ENCODE data around the gene ZNF311.

ZNF311 gene

DNA sequence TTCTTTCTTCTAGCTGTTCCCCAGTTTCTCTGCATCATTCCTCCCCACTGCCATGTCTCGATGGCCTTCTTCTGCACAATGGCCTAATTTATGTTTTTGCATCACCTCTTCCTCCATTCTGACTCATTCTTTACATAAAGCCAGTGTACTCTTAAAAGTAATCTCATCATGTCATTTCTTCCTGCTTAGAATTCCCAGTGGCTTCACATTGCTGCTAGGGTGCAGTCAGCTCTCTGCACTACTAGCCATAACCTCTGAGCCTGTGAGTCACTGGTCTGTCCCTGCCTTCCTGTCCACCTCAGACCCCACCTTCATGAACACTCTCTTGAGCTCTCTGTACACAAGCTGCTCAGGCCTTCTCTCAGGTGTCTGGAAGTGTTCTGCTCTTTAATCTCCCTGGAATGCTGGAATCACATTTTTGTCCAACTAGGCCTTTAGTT, 57.3 kb downstream of the ZNF311 start:
- no peak for TF ChIP-seq CTCF (IDR thresholded peaks at IDR 0.05; ENCODE audit: poor library complexity, severe bottlenecking)
- peaks cover 15% of the 10 kb centered on the region for H3K4me1 ChIP-seq (ENCODE audit: insufficient read depth, poor library complexity, severe bottlenecking)
- peak; percentile 93 for ATAC-seq (ENCODE audit: low read depth)
- no peaks in the 10 kb centered on the region for H3K9me3 ChIP-seq (ENCODE audit: severe bottlenecking)
- H3K4me3 ChIP-seq (ENCODE audit: severe bottlenecking): no peak overlapping the region
- H3K27ac ChIP-seq (ENCODE audit: poor library complexity, severe bottlenecking): peak overlapping the region; percentile 80
- H3K27me3 ChIP-seq (ENCODE audit: insufficient read depth, poor library complexity, severe bottlenecking): no peaks in the 10 kb centered on the region
- no peaks in the 10 kb centered on the region for H3K36me3 ChIP-seq (ENCODE audit: low read depth)
- DNase-seq (ENCODE audit: low spot score): peak; percentile 80

DNA sequence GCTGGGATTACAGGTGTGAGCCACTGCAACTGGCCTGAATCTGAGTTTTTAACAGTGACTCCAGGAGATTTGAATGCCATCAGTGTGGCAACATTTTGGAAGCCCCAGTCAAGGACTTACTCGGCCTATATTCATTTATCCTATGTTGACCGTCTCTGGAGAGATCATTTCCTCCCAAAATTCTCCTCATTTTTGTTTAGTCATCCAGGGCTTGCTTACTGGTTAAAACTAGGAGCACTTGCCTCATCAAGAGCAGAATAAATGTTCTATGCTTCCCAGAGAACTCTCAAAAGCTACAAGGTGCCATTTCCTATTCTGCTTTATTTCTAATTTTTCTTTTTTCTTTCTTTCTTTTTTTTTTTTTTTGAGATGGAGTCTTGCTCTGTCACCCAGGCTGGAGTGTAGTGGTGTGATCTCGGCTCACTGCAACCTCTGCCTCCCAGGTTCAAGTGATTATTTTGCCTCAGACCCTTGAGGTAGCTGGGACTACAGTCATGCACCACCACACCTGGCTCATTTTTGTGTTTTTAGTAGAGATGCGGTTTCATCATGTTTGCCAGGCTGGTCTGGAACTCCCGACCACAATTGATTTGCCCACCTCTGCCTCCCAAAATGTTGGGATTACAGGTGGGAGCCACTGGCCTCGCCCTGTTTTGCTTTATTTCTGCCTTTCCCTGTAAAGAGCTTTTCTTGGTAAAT, 57.9 kb downstream of the ZNF311 start:
- Histone ChIP-seq H3K4me3 (ENCODE audit: severe bottlenecking) (no peak overlapping the region), H3K27me3 (ENCODE audit: insufficient read depth, poor library complexity, severe bottlenecking) (no peaks in the 10 kb centered on the region), H3K27ac (ENCODE audit: poor library complexity, severe bottlenecking) (peak overlapping the region; percentile 80), H3K36me3 (ENCODE audit: low read depth) (no peaks in the 10 kb centered on the region), H3K4me1 (ENCODE audit: insufficient read depth, poor library complexity, severe bottlenecking) (peaks cover 18% of the 10 kb centered on the region), H3K9me3 (ENCODE audit: severe bottlenecking) (no peaks in the 10 kb centered on the region)
- TF ChIP-seq CTCF (IDR thresholded peaks at IDR 0.05; ENCODE audit: poor library complexity, severe bottlenecking): no peak
- DNase-seq (ENCODE audit: low spot score): no peak
- no peak for ATAC-seq (ENCODE audit: low read depth)

GRCh38 chr6:28945349-28945748, 59.8 kb downstream of the ZNF311 start:
- H3K4me1 ChIP-seq (ENCODE audit: insufficient read depth, poor library complexity, severe bottlenecking): peaks cover 20% of the 10 kb centered on the region
- H3K27ac ChIP-seq (ENCODE audit: poor library complexity, severe bottlenecking): no peak overlapping the region
- H3K9me3 ChIP-seq (ENCODE audit: severe bottlenecking): no peaks in the 10 kb centered on the region
- TF ChIP-seq CTCF (IDR thresholded peaks at IDR 0.05; ENCODE audit: poor library complexity, severe bottlenecking): no peak
- no peaks in the 10 kb centered on the region for H3K27me3 ChIP-seq (ENCODE audit: insufficient read depth, poor library complexity, severe bottlenecking)
- no peak overlapping the region for H3K4me3 ChIP-seq (ENCODE audit: severe bottlenecking)
- DNase-seq (ENCODE audit: low spot score) (no peak), ATAC-seq (ENCODE audit: low read depth) (no peak)
- no peaks in the 10 kb centered on the region for H3K36me3 ChIP-seq (ENCODE audit: low read depth)

Data from RWPE2 (cell line).